ENCODE data around the gene CLDN9.

CLDN9 gene, protein sequence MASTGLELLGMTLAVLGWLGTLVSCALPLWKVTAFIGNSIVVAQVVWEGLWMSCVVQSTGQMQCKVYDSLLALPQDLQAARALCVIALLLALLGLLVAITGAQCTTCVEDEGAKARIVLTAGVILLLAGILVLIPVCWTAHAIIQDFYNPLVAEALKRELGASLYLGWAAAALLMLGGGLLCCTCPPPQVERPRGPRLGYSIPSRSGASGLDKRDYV

DNA sequence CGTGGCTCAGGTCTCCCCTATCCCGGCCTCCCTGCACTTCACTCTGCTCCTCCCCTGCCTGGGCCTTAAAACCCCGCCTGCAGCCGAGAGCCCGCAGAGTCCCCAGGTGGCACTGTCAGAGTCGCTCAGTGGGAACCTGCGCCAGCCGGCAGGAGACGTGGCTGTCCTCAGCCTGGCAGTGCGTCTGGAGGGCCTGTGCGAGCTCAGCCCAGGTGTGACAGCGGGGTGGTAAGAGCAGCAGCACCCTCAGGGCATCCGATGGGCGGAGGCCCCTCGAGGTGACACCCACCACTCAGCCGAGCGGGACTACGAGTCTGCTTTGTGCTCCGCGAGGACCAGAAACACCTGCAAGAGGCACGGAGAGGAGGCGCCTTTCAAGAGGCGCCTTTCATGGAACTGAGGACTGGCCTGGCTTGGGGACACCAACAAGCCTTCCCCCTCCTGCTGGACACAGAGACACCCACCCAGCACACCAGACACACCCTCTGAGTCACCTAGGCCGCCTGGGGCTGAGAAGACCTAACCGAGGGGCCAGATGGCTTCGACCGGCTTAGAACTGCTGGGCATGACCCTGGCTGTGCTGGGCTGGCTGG lies at the start of gene CLDN9:
CLDN9 (plus strand) TSS at position 96 of the 593 bp plus-strand sequence; CDS start at position 536, 440 bp downstream.
- Histone ChIP-seq H3K4me2 (ENCODE audit: low read length) (peak within 1 kb of the TSS; percentile 69), H3K4me3 (ENCODE audit: low read depth, low read length) (peak within 1 kb of the TSS; percentile 27), H3K27me3 (ENCODE audit: control insufficient read depth, insufficient read depth, low read length) (no peaks in the 10 kb centered on the region), H3K4me1 (peaks cover 43% of the 10 kb centered on the region), H3K79me2 (peaks cover 5% of the 10 kb centered on the region), H3K27ac (peak within 1 kb of the TSS; percentile 98), H3K36me3 (ENCODE audit: control insufficient read depth, insufficient read depth, low read length) (no peaks in the 10 kb centered on the region), H3K9ac (no peak within 1 kb of the TSS), H3K9me3 (ENCODE audit: control insufficient read depth, low read length) (no peaks in the 10 kb centered on the region), H2AFZ (peak within 1 kb of the TSS; percentile 83)
- TF ChIP-seq, protein P1, sequence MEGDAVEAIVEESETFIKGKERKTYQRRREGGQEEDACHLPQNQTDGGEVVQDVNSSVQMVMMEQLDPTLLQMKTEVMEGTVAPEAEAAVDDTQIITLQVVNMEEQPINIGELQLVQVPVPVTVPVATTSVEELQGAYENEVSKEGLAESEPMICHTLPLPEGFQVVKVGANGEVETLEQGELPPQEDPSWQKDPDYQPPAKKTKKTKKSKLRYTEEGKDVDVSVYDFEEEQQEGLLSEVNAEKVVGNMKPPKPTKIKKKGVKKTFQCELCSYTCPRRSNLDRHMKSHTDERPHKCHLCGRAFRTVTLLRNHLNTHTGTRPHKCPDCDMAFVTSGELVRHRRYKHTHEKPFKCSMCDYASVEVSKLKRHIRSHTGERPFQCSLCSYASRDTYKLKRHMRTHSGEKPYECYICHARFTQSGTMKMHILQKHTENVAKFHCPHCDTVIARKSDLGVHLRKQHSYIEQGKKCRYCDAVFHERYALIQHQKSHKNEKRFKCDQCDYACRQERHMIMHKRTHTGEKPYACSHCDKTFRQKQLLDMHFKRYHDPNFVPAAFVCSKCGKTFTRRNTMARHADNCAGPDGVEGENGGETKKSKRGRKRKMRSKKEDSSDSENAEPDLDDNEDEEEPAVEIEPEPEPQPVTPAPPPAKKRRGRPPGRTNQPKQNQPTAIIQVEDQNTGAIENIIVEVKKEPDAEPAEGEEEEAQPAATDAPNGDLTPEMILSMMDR (IDR thresholded peaks at IDR 0.05) = peak; percentile 39

DNA sequence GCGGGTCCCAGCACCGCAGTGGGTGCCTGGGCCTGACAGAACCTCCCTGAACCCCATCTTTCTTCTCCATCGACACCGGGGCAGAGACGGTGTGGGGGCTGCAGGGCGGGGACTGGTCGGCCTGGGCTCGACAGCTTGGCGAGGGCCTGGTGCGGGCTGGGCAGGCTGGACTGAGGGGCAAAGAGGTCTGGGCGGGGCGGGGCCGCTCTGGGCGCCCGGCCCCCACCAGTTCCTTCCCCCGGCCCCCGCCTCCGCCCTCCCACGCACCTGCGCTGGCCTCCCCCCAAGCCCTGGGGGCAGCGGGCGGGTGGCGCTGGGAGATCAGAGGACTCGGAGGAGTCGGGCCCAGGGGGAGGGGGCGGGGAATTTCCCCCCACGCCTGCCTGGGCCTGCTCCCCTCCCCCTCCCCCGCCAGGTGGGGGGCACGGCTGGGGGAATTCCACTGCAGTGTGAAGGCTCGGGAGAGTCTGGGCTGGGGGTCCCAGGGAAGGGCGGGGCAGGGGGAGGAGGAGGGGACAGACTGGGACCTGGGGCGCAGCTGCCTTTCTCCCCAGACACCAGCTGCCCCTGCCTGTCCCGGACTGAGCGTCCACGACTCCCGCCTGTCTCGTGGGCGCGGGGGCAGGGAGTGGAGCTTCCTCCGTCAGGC lies 49.5 kb upstream of the CLDN9 start:
- no peak overlapping the region for H3K9ac ChIP-seq
- H3K27ac ChIP-seq = no peak overlapping the region
- TF ChIP-seq, protein P1 (IDR thresholded peaks at IDR 0.05) = no peak
- peak overlapping the region; percentile 66 for H3K4me2 ChIP-seq (ENCODE audit: low read length)
- H3K4me1 ChIP-seq = peaks cover 18% of the 10 kb centered on the region
- H3K4me3 ChIP-seq (ENCODE audit: low read depth, low read length) = peak overlapping the region; percentile 9
- no peaks in the 10 kb centered on the region for H3K79me2 ChIP-seq
- no peaks in the 10 kb centered on the region for H3K36me3 ChIP-seq (ENCODE audit: control insufficient read depth, insufficient read depth, low read length)
- peak overlapping the region; percentile 70 for H2AFZ ChIP-seq
- no peaks in the 10 kb centered on the region for H3K9me3 ChIP-seq (ENCODE audit: control insufficient read depth, low read length)
- H3K27me3 ChIP-seq (ENCODE audit: control insufficient read depth, insufficient read depth, low read length) = no peaks in the 10 kb centered on the region

- no peaks in the 10 kb centered on the region for H3K9me3 ChIP-seq (ENCODE audit: control insufficient read depth, low read length)
- TF ChIP-seq, protein P1 (IDR thresholded peaks at IDR 0.05) = no peak
- no peak within 1 kb of the TSS for H3K9ac ChIP-seq
- no peaks in the 10 kb centered on the region for H3K79me2 ChIP-seq
- H3K4me2 ChIP-seq (ENCODE audit: low read length) = peak within 1 kb of the TSS; percentile 66
- peaks cover 24% of the 10 kb centered on the region for H3K4me1 ChIP-seq
- H3K27ac ChIP-seq = peak within 1 kb of the TSS; percentile 20
- peak within 1 kb of the TSS; percentile 70 for H2AFZ ChIP-seq
- H3K36me3 ChIP-seq (ENCODE audit: control insufficient read depth, insufficient read depth, low read length) = no peaks in the 10 kb centered on the region
- H3K27me3 ChIP-seq (ENCODE audit: control insufficient read depth, insufficient read depth, low read length) = no peaks in the 10 kb centered on the region
- peak within 1 kb of the TSS; percentile 9 for H3K4me3 ChIP-seq (ENCODE audit: low read depth, low read length)
Measured at GRCh38 chr16:2963723-2964474, 48.8 kb upstream of the CLDN9 start, which contains the start of gene KREMEN2. KREMEN2 (plus strand) TSS chr16:2964275; CDS start chr16:2964521, 246 bp downstream.

GRCh38 chr16:2964475-2965336 lies 48.0 kb upstream of the CLDN9 start:
- TF ChIP-seq, protein P1 (IDR thresholded peaks at IDR 0.05) = no peak
- Histone ChIP-seq H3K9ac (no peak overlapping the region), H3K79me2 (no peaks in the 10 kb centered on the region), H3K4me1 (peaks cover 24% of the 10 kb centered on the region), H3K36me3 (ENCODE audit: control insufficient read depth, insufficient read depth, low read length) (no peaks in the 10 kb centered on the region), H2AFZ (peak overlapping the region; percentile 70), H3K4me3 (ENCODE audit: low read depth, low read length) (peak overlapping the region; percentile 9), H3K27me3 (ENCODE audit: control insufficient read depth, insufficient read depth, low read length) (no peaks in the 10 kb centered on the region), H3K4me2 (ENCODE audit: low read length) (peak overlapping the region; percentile 66), H3K9me3 (ENCODE audit: control insufficient read depth, low read length) (no peaks in the 10 kb centered on the region), H3K27ac (peak overlapping the region; percentile 20)

Measured in parathyroid adenoma (tissue), 2 donors.